ENCODE measurements around the gene MTUS2. TPM values are rescaled to one million over a fixed set of nuclear protein-coding genes. Genes with fewer than 3 reads are reported as not detected.

MTUS2 gene
- total and polyA plus RNA-seq, 10 of the 15 experiments (the other 5 are each of a cell fraction or from before 2014, with no cell fraction given) = under 0.01 to 0.05 (median 0.02) TPM; not detected in 6

- H4K20me1 ChIP-seq (ENCODE audit: control insufficient read depth, insufficient read depth) = 0 out of 2 replicates have a peak, but pooled peaks cover 6% of the 10 kb centered on the region
- FAIRE-seq (no peak), DNase-seq (ENCODE audit: low read depth, low spot score) (no peak), ATAC-seq (no peak)
- H3K27me3 ChIP-seq (replicated peaks in 1 of 2; ENCODE audit: control insufficient read depth in 2 of 2, insufficient read depth in 2 of 2, low read length in 1 of 2) = no peaks in the 10 kb centered on the region
- peaks cover 2 to 7% of the 10 kb centered on the region in 2 experiments; a peak in 3 of 4 replicates for H3K36me3 ChIP-seq (ENCODE audit: control insufficient read depth in 2 of 2, insufficient read depth in 2 of 2, low read length in 1 of 2)
- RAD21 ChIA-PET (ENCODE audit: unreplicated experiment) = no interaction called here
- H2AFZ ChIP-seq (ENCODE audit: control insufficient read depth, low read depth, low read length) = no peak overlapping the region
- no TSS peak for BruUV-seq (replicated peaks)
- H3K79me2 ChIP-seq (ENCODE audit: control insufficient read depth, insufficient read depth, low read length) = peaks cover 18% of the 10 kb centered on the region
- in situ Hi-C loops (cut with MboI) (no loop called here), intact Hi-C loops (cut with micrococcal nuclease; ENCODE audit: unreplicated experiment) (no loop called here)
- SMC1A ChIA-PET (ENCODE audit: uncharacterized antibody, unreplicated experiment) = no interaction called here
- H3K4me2 ChIP-seq (ENCODE audit: control insufficient read depth, insufficient read depth) = no peak overlapping the region
- WGBS (ENCODE audit: insufficient coverage, insufficient replicate concordance, low lambda C conversion rate, missing lambda C conversion rate) = 60% methylated on average over 4 of the region's 4 CpGs
- POLR2A ChIA-PET = no interaction called here
- CTCF ChIA-PET = no interaction called here
- H3K9me3 ChIP-seq (replicated peaks; ENCODE audit: control insufficient read depth, insufficient read depth, low read length) = no peaks in the 10 kb centered on the region
- H3K4me1 ChIP-seq (ENCODE audit: control insufficient read depth, insufficient read depth, low read length) = peaks cover 13% of the 10 kb centered on the region
- H3K4me3 ChIP-seq = no peak overlapping the region
- no peak overlapping the region for H3K9ac ChIP-seq (ENCODE audit: control insufficient read depth, insufficient read depth, low read length)
- no peak overlapping the region for H3K27ac ChIP-seq (ENCODE audit: control insufficient read depth, insufficient read depth)
- TF ChIP-seq BCL11A (IDR thresholded peaks at IDR 0.05; ENCODE audit: low read depth, low read length) (no peak), BMI1 (IDR thresholded peaks at IDR 0.05; ENCODE audit: borderline replicate concordance) (no peak), ATF3 (IDR thresholded peaks at IDR 0.05; ENCODE audit: borderline replicate concordance, extremely low read depth, low read depth, low read length) (no peak), MAX (IDR thresholded peaks at IDR 0.05; ENCODE audit: low read depth, low read length) (no peak), BHLHE40 (IDR thresholded peaks at IDR 0.05; ENCODE audit: borderline replicate concordance in 1 of 2, low read depth in 2 of 2, low read length in 1 of 2) (no peak), NR2F1 (conservative IDR thresholded peaks at IDR 0.05) (no peak), ELK1 (IDR thresholded peaks at IDR 0.05; ENCODE audit: low read depth, low read length) (no peak), CREB1 (IDR thresholded peaks at IDR 0.05; ENCODE audit: low read depth) (no peak), ATF2 (IDR thresholded peaks at IDR 0.05; ENCODE audit: low read length) (no peak), PML (IDR thresholded peaks at IDR 0.05; ENCODE audit: low read length) (no peak), ESRRA (IDR thresholded peaks at IDR 0.05; ENCODE audit: low read length) (no peak), EED (IDR thresholded peaks at IDR 0.05; ENCODE audit: low read depth) (no peak), HDAC2 (IDR thresholded peaks at IDR 0.05) (no peak), SUPT20H (IDR thresholded peaks at IDR 0.05; ENCODE audit: borderline replicate concordance, control insufficient read depth, low read depth, low read length) (no peak), CHD1 (IDR thresholded peaks at IDR 0.05; ENCODE audit: low read depth, low read length) (no peak), USF2 (IDR thresholded peaks at IDR 0.05; ENCODE audit: borderline replicate concordance, low read depth, low read length) (no peak), SP1 (IDR thresholded peaks at IDR 0.05; ENCODE audit: low read depth, low read length) (no peak), DPF2 (IDR thresholded peaks at IDR 0.05) (no peak)
Measured at GRCh38 chr13:29541400-29541799, 721.3 kb downstream of the MTUS2 start.
